Activated CD4-positive, alpha-beta T cell treated with anti-CD3 and anti-CD28 coated beads, Interleukin-2, amount 50 U/mL, for 1 hour (primary cell): ENCODE measurements around the gene CD247.

Experiments used
- DNase-seq: peaks from one replicate; pipeline ENCODE4 v3.0.0-alpha.2; 2020

The CD247 gene

GRCh38 chr1:167542109-167543032 is 24.0 kb upstream of the CD247 start:
- DNase-seq = no peak

- no peak for DNase-seq
These were observed 23.3 kb upstream of the CD247 start for GRCh38 chr1:167541610-167542009.

GRCh38 chr1:167541003-167541402 is 22.7 kb upstream of the CD247 start:
- DNase-seq = no peak

- no peak for DNase-seq
These were observed 20.3 kb upstream of the CD247 start for GRCh38 chr1:167538657-167539056.

GRCh38 chr1:167533851-167534300 is 15.5 kb upstream of the CD247 start:
- peak; percentile 67 for DNase-seq

- DNase-seq = no peak
These were observed 14.9 kb upstream of the CD247 start for GRCh38 chr1:167532964-167533824.

GRCh38 chr1:167532375-167532774 is 14.0 kb upstream of the CD247 start:
- no peak for DNase-seq

- DNase-seq = no peak
These were observed 11.6 kb upstream of the CD247 start for GRCh38 chr1:167529829-167530474.

- DNase-seq = no peak
These were observed 9.9 kb upstream of the CD247 start for GRCh38 chr1:167528057-167528728.

GRCh38 chr1:167526667-167527383 is 8.5 kb upstream of the CD247 start:
- DNase-seq = no peak

GRCh38 chr1:167524651-167525050 is 6.3 kb upstream of the CD247 start:
- DNase-seq = no peak

- DNase-seq = no peak
These were observed 3.9 kb upstream of the CD247 start for GRCh38 chr1:167522246-167522645.

- DNase-seq = no peak
These were observed 2.4 kb upstream of the CD247 start for GRCh38 chr1:167520711-167521206.

GRCh38 chr1:167517535-167518330 is 596 bp downstream of the CD247 start:
- DNase-seq = peak; percentile 85

GRCh38 chr1:167516404-167517388 is 1.6 kb downstream of the CD247 start:
- DNase-seq = peak; percentile 48

- no peak for DNase-seq
These were observed 2.4 kb downstream of the CD247 start for GRCh38 chr1:167515893-167516321.

GRCh38 chr1:167515461-167515860 is 2.9 kb downstream of the CD247 start:
- DNase-seq = no peak

GRCh38 chr1:167514288-167514687 is 4.0 kb downstream of the CD247 start:
- no peak for DNase-seq

- no peak for DNase-seq
These were observed 6.2 kb downstream of the CD247 start for GRCh38 chr1:167512046-167512654.
